ENCODE data around the gene NAB2. TPM values are rescaled to one million over a fixed set of nuclear protein-coding genes. Genes with fewer than 3 reads are reported as not detected.
"Not testable (repeated sequence)": the region's sequence is repeated elsewhere in the genome, so short reads cannot be mapped to it uniquely, and the experiment has no call there.

The NAB2 gene
- total RNA-seq, 4 donors from 2014 or later: 11.8 to 48.0 (median 16.1) TPM

GRCh38 chr12:57048423-57049118, 40.3 kb upstream of the NAB2 start:
- Histone ChIP-seq H3K27ac (no peak overlapping the region), H3K9me3 (no peaks in the 10 kb centered on the region)
- 76 to 85% methylated on average over 1 of the region's 1 CpG for WGBS, 2 donors

GRCh38 chr12:57049119-57049446, 39.8 kb upstream of the NAB2 start:
- H3K27ac ChIP-seq: no peak overlapping the region
- no peak for DNase-seq
- no peak overlapping the region for H3K4me3 ChIP-seq (replicated peaks in 1 of 3)
- no peaks in the 10 kb centered on the region for H3K4me1 ChIP-seq
- H3K27me3 ChIP-seq: no peaks in the 10 kb centered on the region
- no peaks in the 10 kb centered on the region for H3K9me3 ChIP-seq
- WGBS, 2 donors: 73 to 92% methylated on average over 4 of the region's 4 CpGs
- TF ChIP-seq CTCF (IDR thresholded peaks at IDR 0.05) (no peak), POLR2A (IDR thresholded peaks at IDR 0.05) (no peak)
- intact Hi-C loops (cut with DNase I): no loop called here
- H3K36me3 ChIP-seq: no peaks in the 10 kb centered on the region

More at GRCh38 chr12:57048423-57049118, 40.3 kb upstream of the NAB2 start:
- Histone ChIP-seq H3K4me3 (replicated peaks in 1 of 3) (no peak overlapping the region), H3K4me1 (no peaks in the 10 kb centered on the region), H3K27me3 (no peaks in the 10 kb centered on the region), H3K36me3 (no peaks in the 10 kb centered on the region)
- no peak for TF ChIP-seq CTCF (IDR thresholded peaks at IDR 0.05)
- TF ChIP-seq POLR2A (IDR thresholded peaks at IDR 0.05): no peak
- DNase-seq: no peak
- intact Hi-C loops (cut with DNase I): no loop called here

GRCh38 chr12:57049890-57050289, 39.0 kb upstream of the NAB2 start, which contains the start of gene MYO1A:
MYO1A (minus strand) TSS chr12:57050129; CDS start chr12:57048323, 1,806 bp downstream.
- no peaks in the 10 kb centered on the region for H3K36me3 ChIP-seq
- DNase-seq: no peak
- no peak for TF ChIP-seq POLR2A (IDR thresholded peaks at IDR 0.05)
- no peak for TF ChIP-seq CTCF (IDR thresholded peaks at IDR 0.05)
- H3K4me1 ChIP-seq: no peaks in the 10 kb centered on the region
- H3K27me3 ChIP-seq: no peaks in the 10 kb centered on the region
- H3K9me3 ChIP-seq: no peaks in the 10 kb centered on the region
- no peak within 1 kb of the TSS for H3K4me3 ChIP-seq (replicated peaks in 1 of 3)
- no peak within 1 kb of the TSS for H3K27ac ChIP-seq
- 39 to 41% methylated on average over 2 of the region's 2 CpGs for WGBS, 2 donors
- intact Hi-C loops (cut with DNase I): no loop called here

GRCh38 chr12:57051011-57051410, 37.9 kb upstream of the NAB2 start:
- Histone ChIP-seq H3K27ac (no peak overlapping the region), H3K4me3 (replicated peaks in 1 of 3) (no peak overlapping the region), H3K9me3 (no peaks in the 10 kb centered on the region), H3K4me1 (no peaks in the 10 kb centered on the region), H3K27me3 (no peaks in the 10 kb centered on the region), H3K36me3 (no peaks in the 10 kb centered on the region)
- 91 to 100% methylated on average over 1 of the region's 1 CpG for WGBS, 2 donors
- DNase-seq: no peak
- no peak for TF ChIP-seq POLR2A (IDR thresholded peaks at IDR 0.05)
- TF ChIP-seq CTCF (IDR thresholded peaks at IDR 0.05): no peak
- intact Hi-C loops (cut with DNase I): no loop called here

GRCh38 chr12:57053146-57053545, 35.8 kb upstream of the NAB2 start:
- H3K9me3 ChIP-seq; H3K27ac ChIP-seq; H3K27me3 ChIP-seq; intact Hi-C loops (cut with DNase I); H3K36me3 ChIP-seq; DNase-seq; H3K4me1 ChIP-seq; H3K4me3 ChIP-seq (replicated peaks in 1 of 3): not testable (repeated sequence)
- 97 to 99% methylated on average over 4 of the region's 4 CpGs for WGBS, 2 donors

- H3K27me3 ChIP-seq; H3K4me1 ChIP-seq; H3K36me3 ChIP-seq; H3K27ac ChIP-seq; DNase-seq; intact Hi-C loops (cut with DNase I); H3K9me3 ChIP-seq; H3K4me3 ChIP-seq (replicated peaks in 1 of 3): not testable (repeated sequence)
- WGBS, 2 donors: 95 to 98% methylated on average over 4 of the region's 4 CpGs
These were observed 35.0 kb upstream of the NAB2 start for GRCh38 chr12:57053901-57054300.

Data from thyroid gland (tissue), 4 donors.